AG09319 (cell line): Measurements from ENCODE around the gene UPK1B.

ENCODE experiments used
- DNase-seq: peaks from one replicate; pipeline ENCODE4 v3.0.0-alpha.2; 2010; ENCODE audit warnings: low read depth; ENCODE audit errors: extremely low read depth
- CTCF ChIP-seq: IDR thresholded peaks from 2 replicates; pipeline ENCODE4 v1.5.1; 2011; ENCODE audit warnings: low read depth, mild to moderate bottlenecking, inconsistent platforms, low read length, moderate library complexity

UPK1B gene

GRCh38 chr3:119146578-119147375 is 26.6 kb upstream of the UPK1B start:
- DNase-seq = no peak
- no peak for TF ChIP-seq CTCF

DNA sequence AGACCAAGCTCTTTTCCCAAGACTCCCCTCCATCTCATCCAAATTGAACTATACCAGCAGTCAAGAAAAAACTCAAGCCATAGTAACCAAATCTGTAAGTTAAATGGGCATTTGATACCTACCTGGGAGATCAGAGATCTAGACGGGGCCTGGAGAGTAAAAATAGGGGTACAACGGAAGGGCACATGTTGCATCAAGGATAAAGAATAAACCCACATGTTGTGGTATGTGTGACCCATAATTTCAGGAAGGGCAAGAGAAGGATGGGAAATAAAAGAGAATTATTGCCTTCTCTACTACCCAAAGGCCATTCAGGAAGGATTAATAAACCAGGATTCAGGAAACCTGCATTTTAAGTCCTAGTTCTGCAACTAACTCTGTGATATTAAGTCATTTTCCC is 25.9 kb upstream of the UPK1B start:
- no peak for DNase-seq

GRCh38 chr3:119148493-119149180 is 24.8 kb upstream of the UPK1B start:
- no peak for DNase-seq
- TF ChIP-seq CTCF = no peak

More for the DNA sequence above, 25.9 kb upstream of the UPK1B start:
- no peak for TF ChIP-seq CTCF

GRCh38 chr3:119149484-119149883 is 23.9 kb upstream of the UPK1B start:
- DNase-seq = no peak
- no peak for TF ChIP-seq CTCF

DNA sequence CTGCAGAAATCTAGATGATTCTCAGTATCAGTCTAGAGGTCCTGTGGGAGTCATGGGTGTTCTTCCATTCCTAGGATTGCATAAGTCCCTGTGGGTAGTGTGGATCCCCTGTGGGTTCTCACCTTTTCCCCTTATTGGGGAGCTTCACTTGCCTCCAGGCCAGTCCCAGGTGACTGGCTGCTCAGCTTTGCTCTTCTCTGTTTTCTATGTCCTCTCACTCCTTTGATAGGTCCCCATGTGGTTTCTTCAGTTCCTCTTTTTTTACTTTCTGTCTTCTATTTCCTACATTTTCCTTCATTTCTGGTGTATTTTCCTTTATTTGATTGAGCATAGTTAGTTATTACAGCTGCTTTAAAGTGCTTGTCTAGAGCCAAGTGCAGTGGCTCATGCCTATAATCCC is 16.5 kb upstream of the UPK1B start:
- DNase-seq = no peak
- TF ChIP-seq CTCF = no peak

DNA sequence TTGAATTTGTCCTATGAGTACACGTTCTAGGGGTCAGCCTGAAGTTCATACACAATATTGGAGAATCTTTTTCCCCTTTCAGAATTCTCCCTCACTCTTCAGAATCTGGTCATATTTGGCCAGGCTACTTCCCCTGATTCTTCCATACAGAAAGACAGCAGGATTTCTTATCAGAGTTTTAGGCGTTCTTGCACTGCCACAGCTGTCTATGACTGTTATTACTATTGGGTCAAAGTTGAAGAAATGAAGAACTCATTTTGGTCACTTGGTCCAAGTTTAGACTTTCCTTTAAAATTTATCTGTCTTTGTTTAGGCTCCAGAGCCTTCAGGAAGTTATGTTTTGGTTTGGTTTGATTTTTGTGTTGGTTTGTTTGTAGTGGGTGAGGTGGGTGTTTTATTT is 15.4 kb upstream of the UPK1B start:
- no peak for TF ChIP-seq CTCF
- no peak for DNase-seq

DNA sequence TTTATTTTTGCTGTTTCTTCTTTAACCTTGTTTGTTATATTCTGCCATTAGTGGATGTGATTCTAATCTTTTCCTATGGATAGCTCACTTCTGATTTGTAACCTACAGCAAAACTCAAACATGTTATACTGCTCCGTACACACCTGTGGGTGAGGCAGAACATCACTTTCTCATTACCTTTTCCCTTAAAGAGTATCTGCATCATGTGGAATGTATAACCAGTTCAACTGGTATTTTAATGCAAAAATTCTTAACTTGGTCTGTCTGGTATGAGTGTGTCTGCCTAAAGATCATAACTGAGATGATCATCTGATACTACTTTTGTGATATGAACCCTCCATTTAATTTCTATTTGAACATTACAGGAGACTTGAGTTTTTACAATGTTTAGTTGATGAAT is 13.0 kb upstream of the UPK1B start:
- no peak for DNase-seq
- no peak for TF ChIP-seq CTCF
